DND-41 (cell line): Measurements from ENCODE around the gene LPAR3.

ENCODE experiments used
- ATAC-seq: fragments of 200-7000 bp; cut with Tn5 transposase; 3 replicates; pipeline ENCODE4 v1.9.1; 2021; ENCODE audit warnings: low read depth; ENCODE audit not compliant: insufficient read depth
- DNase-seq: peaks from one replicate; pipeline ENCODE4 v3.0.0-alpha.2; 2020
- H2AFZ ChIP-seq: 2 replicates; pipeline ENCODE4 v1.6.0; 2012; ENCODE audit warnings: low read depth, low read length
- H3K27ac ChIP-seq: 2 replicates; pipeline ENCODE4 v1.5.1; 2012; ENCODE audit warnings: low read length, inconsistent platforms
- H3K27me3 ChIP-seq: fragments of 200-600 bp; sonication (generic); 2 replicates; pipeline ENCODE4 v1.6.0; 2012; ENCODE audit warnings: low read length, mild to moderate bottlenecking, inconsistent platforms; ENCODE audit not compliant: insufficient read depth, poor library complexity
- H3K36me3 ChIP-seq: 2 replicates; pipeline ENCODE4 v1.5.1; 2012; ENCODE audit warnings: low read length, inconsistent platforms; ENCODE audit not compliant: insufficient read depth
- H3K4me1 ChIP-seq: 2 replicates; pipeline ENCODE4 v1.5.1; 2012; ENCODE audit warnings: mild to moderate bottlenecking, low read length; ENCODE audit not compliant: insufficient read depth
- H3K4me2 ChIP-seq: 2 replicates; pipeline ENCODE4 v1.6.0; 2012; ENCODE audit warnings: mild to moderate bottlenecking, moderate library complexity, low read length, inconsistent platforms; ENCODE audit not compliant: insufficient read depth
- H3K4me3 ChIP-seq, 2 experiments: fragments of 200-600 bp in 1 of 2; shearing (Covaris generic) in 1 of 2; 2 replicates each; pipeline ENCODE4 v1.5.1; 2012 to 2016; ENCODE audit warnings: inconsistent platforms in 2 of 2, low read length in 2 of 2, mild to moderate bottlenecking in 2 of 2, low read depth in 1 of 2, moderate library complexity in 1 of 2
- H3K79me2 ChIP-seq: 2 replicates; pipeline ENCODE4 v1.6.0; 2012; ENCODE audit warnings: low read length, inconsistent platforms; ENCODE audit not compliant: insufficient read depth
- H3K9ac ChIP-seq: 2 replicates; pipeline ENCODE4 v1.6.0; 2012; ENCODE audit warnings: low read depth, mild to moderate bottlenecking, inconsistent platforms, low read length, moderate library complexity
- H3K9me3 ChIP-seq: 2 replicates; pipeline ENCODE4 v1.5.1; 2012; ENCODE audit warnings: low read length, moderate library complexity, mild to moderate bottlenecking, inconsistent platforms; ENCODE audit not compliant: insufficient read depth, severe bottlenecking
- H4K20me1 ChIP-seq: 2 replicates; pipeline ENCODE4 v1.6.0; 2012; ENCODE audit warnings: low read length; ENCODE audit not compliant: insufficient read depth
- EZH2 ChIP-seq: IDR thresholded peaks from 3 replicates; pipeline ENCODE4 v1.6.1; 2012; ENCODE audit warnings: borderline replicate concordance, low read depth, mild to moderate bottlenecking, moderate library complexity, low read length, inconsistent platforms; ENCODE audit not compliant: severe bottlenecking
- TF ChIP-seq, protein P1 (sequence below): IDR thresholded peaks from 2 replicates; pipeline ENCODE4 v1.5.1; 2012; ENCODE audit warnings: borderline replicate concordance, low read length, moderate library complexity, mild to moderate bottlenecking; ENCODE audit not compliant: poor library complexity, severe bottlenecking; ENCODE audit errors: extremely low read depth

The LPAR3 gene

DNA sequence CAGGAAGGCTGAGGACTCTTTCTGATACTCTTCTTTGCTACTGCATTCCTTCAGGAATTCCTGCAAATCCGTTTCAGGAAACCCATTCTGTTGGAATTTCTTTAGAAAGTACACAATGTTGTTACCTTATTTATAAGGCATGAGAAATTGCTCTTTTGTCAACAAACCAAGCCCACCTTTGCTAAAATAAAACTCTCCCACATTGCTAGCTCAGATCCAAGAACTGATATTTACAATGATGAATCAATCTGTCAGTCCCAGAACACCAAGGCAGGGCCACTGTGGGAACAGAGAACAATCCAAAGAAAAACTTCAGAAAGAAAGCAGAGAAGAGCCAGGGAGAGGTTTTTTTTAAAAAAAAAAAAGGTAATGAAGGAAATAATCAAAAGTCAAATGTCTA lies 36.6 kb upstream of the LPAR3 start:
- no peaks in the 10 kb centered on the region for H3K9me3 ChIP-seq
- DNase-seq: no peak
- peaks cover 11% of the 10 kb centered on the region for H3K27me3 ChIP-seq
- peaks cover 6% of the 10 kb centered on the region for H3K4me1 ChIP-seq
- ATAC-seq: no peak
- H3K36me3 ChIP-seq: no peaks in the 10 kb centered on the region
- no peak overlapping the region for H3K9ac ChIP-seq
- no peak overlapping the region for H2AFZ ChIP-seq
- no peaks in the 10 kb centered on the region for H3K79me2 ChIP-seq
- H4K20me1 ChIP-seq: no peaks in the 10 kb centered on the region
- TF ChIP-seq, protein P1, sequence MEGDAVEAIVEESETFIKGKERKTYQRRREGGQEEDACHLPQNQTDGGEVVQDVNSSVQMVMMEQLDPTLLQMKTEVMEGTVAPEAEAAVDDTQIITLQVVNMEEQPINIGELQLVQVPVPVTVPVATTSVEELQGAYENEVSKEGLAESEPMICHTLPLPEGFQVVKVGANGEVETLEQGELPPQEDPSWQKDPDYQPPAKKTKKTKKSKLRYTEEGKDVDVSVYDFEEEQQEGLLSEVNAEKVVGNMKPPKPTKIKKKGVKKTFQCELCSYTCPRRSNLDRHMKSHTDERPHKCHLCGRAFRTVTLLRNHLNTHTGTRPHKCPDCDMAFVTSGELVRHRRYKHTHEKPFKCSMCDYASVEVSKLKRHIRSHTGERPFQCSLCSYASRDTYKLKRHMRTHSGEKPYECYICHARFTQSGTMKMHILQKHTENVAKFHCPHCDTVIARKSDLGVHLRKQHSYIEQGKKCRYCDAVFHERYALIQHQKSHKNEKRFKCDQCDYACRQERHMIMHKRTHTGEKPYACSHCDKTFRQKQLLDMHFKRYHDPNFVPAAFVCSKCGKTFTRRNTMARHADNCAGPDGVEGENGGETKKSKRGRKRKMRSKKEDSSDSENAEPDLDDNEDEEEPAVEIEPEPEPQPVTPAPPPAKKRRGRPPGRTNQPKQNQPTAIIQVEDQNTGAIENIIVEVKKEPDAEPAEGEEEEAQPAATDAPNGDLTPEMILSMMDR: no peak
- no peak for TF ChIP-seq EZH2
- no peak overlapping the region for H3K4me3 ChIP-seq
- H3K27ac ChIP-seq: no peak overlapping the region
- no peak overlapping the region for H3K4me2 ChIP-seq

- Histone ChIP-seq H3K4me2 (no peak overlapping the region), H3K9me3 (no peaks in the 10 kb centered on the region), H3K4me1 (peaks cover 6% of the 10 kb centered on the region), H4K20me1 (no peaks in the 10 kb centered on the region), H2AFZ (no peak overlapping the region), H3K27ac (no peak overlapping the region), H3K27me3 (peaks cover 11% of the 10 kb centered on the region), H3K9ac (no peak overlapping the region), H3K4me3 (no peak overlapping the region), H3K36me3 (no peaks in the 10 kb centered on the region), H3K79me2 (no peaks in the 10 kb centered on the region)
- DNase-seq (no peak), ATAC-seq (no peak)
- TF ChIP-seq EZH2: no peak
- TF ChIP-seq, protein P1: no peak
These were observed 36.0 kb upstream of the LPAR3 start for GRCh38 chr1:84928979-84929378.

DNA sequence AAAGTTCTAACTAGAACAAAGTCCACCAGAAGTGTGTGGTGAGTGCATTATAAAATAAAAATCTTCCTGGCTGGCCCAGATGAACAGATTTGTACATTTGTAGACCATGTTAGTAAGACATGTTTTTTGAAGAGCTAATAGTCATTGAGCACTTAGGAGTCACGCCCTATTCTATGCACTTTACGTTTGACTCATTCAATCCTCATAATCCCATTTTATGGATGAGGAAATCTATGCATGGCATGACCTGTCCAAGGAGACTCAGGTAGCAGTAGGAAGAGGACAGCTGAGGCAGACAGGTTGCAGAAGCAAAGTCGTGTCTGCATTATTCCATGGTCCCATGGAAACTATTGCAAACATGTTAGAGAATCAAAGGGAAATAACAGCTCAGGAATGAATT lies 30.3 kb upstream of the LPAR3 start:
- H3K79me2 ChIP-seq: no peaks in the 10 kb centered on the region
- H3K9me3 ChIP-seq: no peaks in the 10 kb centered on the region
- H3K36me3 ChIP-seq: no peaks in the 10 kb centered on the region
- no peak overlapping the region for H3K4me2 ChIP-seq
- H3K27ac ChIP-seq: no peak overlapping the region
- no peak for DNase-seq
- no peak overlapping the region for H2AFZ ChIP-seq
- H4K20me1 ChIP-seq: no peaks in the 10 kb centered on the region
- ATAC-seq: no peak
- H3K4me1 ChIP-seq: no peaks in the 10 kb centered on the region
- no peak for TF ChIP-seq EZH2
- TF ChIP-seq, protein P1: no peak
- H3K9ac ChIP-seq: no peak overlapping the region
- H3K27me3 ChIP-seq: no peaks in the 10 kb centered on the region
- no peak overlapping the region for H3K4me3 ChIP-seq

DNA sequence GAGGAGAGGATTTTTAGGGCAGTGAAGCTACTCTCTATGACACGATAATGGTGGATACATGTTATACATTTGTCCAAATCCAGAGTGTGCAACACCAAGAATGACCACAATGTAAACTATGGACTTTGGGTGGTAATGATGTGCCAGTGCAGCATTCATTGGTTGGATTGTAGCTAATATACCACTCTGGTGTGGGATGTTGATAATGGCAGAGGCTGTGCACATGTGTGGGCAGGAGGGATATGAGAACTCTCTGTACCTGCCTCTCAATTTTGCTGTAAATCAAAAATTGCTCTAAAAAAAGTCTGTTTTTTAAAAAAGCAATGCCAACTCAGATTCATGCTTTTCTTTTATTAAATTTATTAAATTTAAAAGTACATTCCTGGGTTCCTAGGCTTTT lies 27.2 kb upstream of the LPAR3 start:
- Histone ChIP-seq H4K20me1 (no peaks in the 10 kb centered on the region), H3K9ac (no peak overlapping the region), H3K27ac (no peak overlapping the region), H2AFZ (no peak overlapping the region), H3K9me3 (no peaks in the 10 kb centered on the region), H3K36me3 (no peaks in the 10 kb centered on the region), H3K4me3 (no peak overlapping the region), H3K79me2 (no peaks in the 10 kb centered on the region), H3K4me2 (no peak overlapping the region), H3K4me1 (no peaks in the 10 kb centered on the region), H3K27me3 (no peaks in the 10 kb centered on the region)
- DNase-seq (no peak), ATAC-seq (no peak)
- TF ChIP-seq, protein P1: no peak
- no peak for TF ChIP-seq EZH2
